Coronary artery (tissue), 2 donors: ENCODE data around the gene RTP2.
"Not testable (repeated sequence)": the region's sequence is repeated elsewhere in the genome, so short reads cannot be mapped to it uniquely, and the experiment has no call there.

Experiments used
- DNase-seq: peaks from one replicate; pipeline ENCODE4 v3.0.0-alpha.2; 2017; ENCODE audit warnings: low spot score
- H3K27ac ChIP-seq, 2 donors: fragments of 200-600 bp; sonication (generic); one replicate each; pipeline ENCODE4 v1.5.1; 2016 to 2019
- H3K4me3 ChIP-seq: fragments of 200-600 bp; sonication (generic); 2 replicates; pipeline ENCODE4 v1.5.1; 2016; ENCODE audit warnings: mild to moderate bottlenecking, moderate library complexity
- TF ChIP-seq, protein P1 (sequence below): fragments of 200-600 bp; sonication (generic); IDR thresholded peaks from one replicate; pipeline ENCODE4 v1.5.1; 2019; ENCODE audit warnings: antibody characterized with exemption

Gene RTP2

DNA sequence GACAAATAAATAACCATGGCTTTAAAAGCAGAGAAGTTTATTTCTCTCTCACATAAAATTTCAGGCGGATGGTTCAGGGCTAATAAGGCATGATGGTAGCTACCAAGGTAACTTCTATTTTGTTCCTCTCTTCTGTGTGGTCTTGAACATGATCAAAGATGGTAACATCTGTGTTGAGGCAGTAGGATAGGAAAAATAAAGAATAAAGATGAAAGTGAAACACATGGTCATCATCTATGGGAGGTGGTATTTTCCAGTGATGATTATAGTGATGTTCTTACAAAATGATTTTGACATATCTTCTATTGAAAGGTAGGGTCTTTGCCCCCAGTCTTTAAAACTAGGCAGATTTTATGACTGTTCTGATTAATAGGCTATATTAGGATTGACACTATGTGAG is 17.9 kb downstream of the RTP2 start:
- DNase-seq, result no peak
- TF ChIP-seq, protein P1, sequence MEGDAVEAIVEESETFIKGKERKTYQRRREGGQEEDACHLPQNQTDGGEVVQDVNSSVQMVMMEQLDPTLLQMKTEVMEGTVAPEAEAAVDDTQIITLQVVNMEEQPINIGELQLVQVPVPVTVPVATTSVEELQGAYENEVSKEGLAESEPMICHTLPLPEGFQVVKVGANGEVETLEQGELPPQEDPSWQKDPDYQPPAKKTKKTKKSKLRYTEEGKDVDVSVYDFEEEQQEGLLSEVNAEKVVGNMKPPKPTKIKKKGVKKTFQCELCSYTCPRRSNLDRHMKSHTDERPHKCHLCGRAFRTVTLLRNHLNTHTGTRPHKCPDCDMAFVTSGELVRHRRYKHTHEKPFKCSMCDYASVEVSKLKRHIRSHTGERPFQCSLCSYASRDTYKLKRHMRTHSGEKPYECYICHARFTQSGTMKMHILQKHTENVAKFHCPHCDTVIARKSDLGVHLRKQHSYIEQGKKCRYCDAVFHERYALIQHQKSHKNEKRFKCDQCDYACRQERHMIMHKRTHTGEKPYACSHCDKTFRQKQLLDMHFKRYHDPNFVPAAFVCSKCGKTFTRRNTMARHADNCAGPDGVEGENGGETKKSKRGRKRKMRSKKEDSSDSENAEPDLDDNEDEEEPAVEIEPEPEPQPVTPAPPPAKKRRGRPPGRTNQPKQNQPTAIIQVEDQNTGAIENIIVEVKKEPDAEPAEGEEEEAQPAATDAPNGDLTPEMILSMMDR, result no peak
- H3K4me3 ChIP-seq, result no peak overlapping the region
- no peak overlapping the region for H3K27ac ChIP-seq

DNA sequence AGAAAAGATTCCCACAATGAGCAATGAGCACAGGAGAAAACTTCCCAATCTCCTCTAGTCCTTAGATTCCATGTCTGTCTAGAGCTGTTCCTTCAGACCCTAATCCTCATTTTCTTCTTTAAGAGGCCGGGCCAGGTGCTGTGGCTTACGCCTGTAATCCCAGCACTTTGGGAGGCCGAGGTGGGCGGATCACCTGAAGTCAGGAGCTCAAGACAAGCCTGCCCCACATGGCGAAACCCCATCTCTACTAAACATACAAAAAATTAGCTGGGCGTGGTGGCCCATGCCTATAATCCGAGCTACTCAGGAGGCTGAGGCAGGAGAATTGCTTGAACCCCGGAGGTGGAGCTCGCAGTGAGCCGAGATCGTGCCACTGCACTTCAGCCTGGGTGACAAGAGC is 20.6 kb downstream of the RTP2 start:
- DNase-seq, H3K27ac ChIP-seq, H3K4me3 ChIP-seq: not testable (repeated sequence)

DNA sequence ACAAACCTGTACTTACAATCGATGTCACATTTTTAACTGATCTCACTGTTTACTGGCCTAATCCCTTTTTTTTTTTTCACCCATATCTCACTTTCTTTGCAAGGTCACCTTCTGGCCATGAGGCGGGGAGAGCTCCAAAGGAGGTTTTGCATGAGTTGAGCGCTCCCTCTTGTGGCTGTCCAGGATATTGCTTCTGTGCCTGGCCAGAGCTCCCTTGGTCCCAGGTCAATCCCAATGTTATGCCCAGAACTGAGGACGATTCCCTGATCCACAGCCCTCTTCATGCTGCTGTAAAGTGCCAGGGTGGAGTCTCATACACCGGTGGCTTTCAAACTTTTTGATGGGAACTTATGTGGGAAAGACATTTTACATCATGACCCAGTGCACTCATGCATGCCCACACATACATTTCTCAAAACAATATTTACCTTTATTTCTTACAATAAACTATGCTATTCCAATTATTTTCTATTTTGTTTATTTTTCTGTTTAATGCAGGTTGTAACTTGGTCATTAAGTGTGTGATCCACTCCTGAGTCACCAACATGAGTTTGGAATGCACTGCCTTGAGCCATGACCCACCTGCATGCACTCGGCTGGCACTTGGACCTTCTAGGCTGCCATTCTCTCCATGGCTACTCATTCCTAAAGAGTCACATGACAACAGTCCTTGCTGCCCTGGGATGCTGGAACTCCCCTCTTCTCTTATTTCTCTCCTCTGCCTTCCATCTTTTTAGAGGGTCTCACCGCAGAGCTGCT is 22.5 kb downstream of the RTP2 start:
- TF ChIP-seq, protein P1, result peak; percentile 84
- Histone ChIP-seq H3K4me3 (no peak overlapping the region), H3K27ac (no peak overlapping the region)
- DNase-seq, result no peak

DNA sequence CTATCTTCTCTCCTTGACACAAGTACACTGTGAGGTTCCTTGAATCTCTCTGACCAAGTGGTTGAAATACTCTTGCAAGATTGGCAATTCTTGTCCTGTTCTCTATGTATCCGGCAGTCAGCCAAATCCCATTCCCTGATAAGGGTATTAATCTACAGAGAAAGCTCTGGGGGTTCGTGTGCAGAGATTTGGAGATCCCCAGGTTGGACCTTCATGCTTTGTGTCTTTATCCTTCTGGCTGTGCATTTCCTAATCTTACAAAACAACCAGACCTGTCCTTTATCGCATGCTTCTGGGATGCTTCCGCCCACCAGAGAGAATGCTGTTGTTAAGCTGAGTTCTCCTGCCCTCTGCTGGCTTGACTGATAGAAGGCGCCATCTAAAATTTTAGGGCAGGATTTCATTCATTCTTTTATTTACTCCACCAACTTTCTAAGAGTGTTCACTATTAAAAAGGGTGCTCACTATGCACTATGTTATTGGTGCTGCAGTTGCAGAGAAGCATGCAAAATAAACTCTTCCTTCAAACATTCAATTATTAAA is 23.6 kb downstream of the RTP2 start:
- no peak overlapping the region for H3K27ac ChIP-seq
- H3K4me3 ChIP-seq, result no peak overlapping the region
- no peak for DNase-seq
- TF ChIP-seq, protein P1, result peak; percentile 20

DNA sequence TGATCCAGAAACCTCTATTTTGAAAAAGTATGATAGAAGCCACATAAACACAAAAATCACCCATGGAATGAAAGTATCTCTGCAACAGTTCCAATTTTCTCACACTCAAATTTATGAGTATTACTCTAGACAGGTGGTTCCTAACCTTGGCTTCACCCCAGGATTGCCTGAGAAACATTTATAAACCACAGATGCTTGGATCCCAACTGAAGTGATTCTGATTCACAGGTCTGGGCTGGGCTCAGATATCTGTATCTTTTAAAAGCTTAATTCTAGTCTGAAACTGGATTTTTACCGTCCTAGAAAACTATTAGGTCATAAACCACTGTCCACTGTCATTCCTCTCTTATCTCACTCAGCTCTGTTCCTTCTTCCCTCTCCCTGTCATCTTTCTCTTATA is 24.8 kb downstream of the RTP2 start:
- no peak overlapping the region for H3K27ac ChIP-seq
- no peak for DNase-seq
- TF ChIP-seq, protein P1, result no peak
- H3K4me3 ChIP-seq, result no peak overlapping the region

DNA sequence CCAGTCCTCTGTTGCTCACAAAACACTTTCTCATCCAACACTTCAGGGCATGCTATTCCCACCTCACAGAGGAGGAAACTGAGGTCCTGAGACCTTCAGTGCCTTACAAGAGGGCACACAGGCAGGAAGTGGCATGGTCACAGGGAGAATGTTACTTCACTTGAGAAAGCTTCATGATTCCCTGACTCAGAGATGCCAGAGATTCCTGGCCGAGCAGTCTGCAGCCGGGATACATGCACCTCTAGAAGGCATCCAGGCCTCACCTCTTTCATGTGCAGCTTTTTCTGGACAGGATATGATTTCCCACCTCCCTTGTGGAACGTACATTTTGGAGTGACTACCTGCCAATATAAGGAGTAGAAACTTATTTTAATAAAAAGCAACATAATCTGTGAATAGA is 29.3 kb downstream of the RTP2 start:
- TF ChIP-seq, protein P1, result no peak
- no peak overlapping the region for H3K27ac ChIP-seq
- no peak overlapping the region for H3K4me3 ChIP-seq
- DNase-seq, result no peak

DNA sequence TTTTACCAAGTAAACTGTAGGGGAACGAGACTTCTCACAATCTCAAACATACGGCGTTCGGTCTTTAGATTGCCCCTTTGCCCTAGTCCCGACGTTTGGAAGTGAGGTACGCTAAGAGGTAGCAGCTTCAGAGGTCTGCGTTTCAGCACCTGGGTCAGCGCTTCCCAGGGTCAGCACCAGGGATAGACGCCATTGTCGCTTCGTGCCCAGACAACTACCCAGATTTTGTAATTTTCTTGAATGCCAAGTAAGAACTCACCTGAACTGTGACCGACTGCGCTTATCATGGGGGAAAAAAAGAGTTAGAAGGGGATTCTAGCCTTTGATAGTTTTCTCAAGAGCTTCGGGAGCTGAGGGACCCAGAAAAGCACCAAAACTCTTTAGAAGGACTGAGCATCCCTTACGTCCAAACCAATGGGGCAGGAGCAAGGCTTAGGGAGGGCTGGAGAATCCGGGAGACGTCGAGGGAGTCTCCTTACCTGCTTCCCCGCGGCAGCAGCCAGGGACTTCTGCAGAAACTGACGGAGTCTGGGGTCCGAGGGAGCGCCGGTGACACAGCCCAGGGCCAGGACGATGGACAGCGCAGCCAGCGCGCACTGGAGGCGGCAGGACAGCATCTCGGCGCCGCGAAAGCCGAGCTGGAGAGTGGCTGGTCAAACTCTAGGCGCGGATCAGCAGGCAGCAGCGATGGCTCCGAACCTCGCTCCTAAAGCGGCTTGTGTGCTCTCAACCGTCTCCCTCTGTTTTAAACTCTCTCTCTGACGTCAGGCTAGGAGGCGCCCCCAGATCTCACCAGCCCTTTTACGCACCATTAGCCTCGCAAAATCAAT is 32.5 kb downstream of the RTP2 start, which contains the start of gene SST:
TSS of gene SST (minus strand) at position 720 of the 830 bp plus-strand sequence. CDS start at position 617, 103 bp downstream.
- Histone ChIP-seq H3K27ac (no peak within 1 kb of the TSS), H3K4me3 (no peak within 1 kb of the TSS)
- TF ChIP-seq, protein P1, result no peak
- no peak for DNase-seq
